Adrenal gland (tissue), 12 donors: ENCODE measurements around the gene GLDN. TPM values are rescaled to one million over a fixed set of nuclear protein-coding genes. Genes with fewer than 3 reads are reported as not detected.

ENCODE experiments used
- DNase-seq, 7 donors: peaks; one replicate each; pipeline ENCODE4 v3.0.0-alpha.2; 2019 to 2020
- H3K27ac ChIP-seq, 5 donors: fragments of 200-600 bp; sonication (generic) in 4 of 5; 1 replicate in 3 of 5; 2 replicates in 2 of 5; pipeline versions ENCODE4 v1.5.1 to v1.8.0; 2016 to 2020; ENCODE audit warnings: mild to moderate bottlenecking in 1 of 5
- H3K27me3 ChIP-seq: fragments of 200-600 bp; 2 replicates; pipeline ENCODE4 v1.8.0; 2021
- H3K36me3 ChIP-seq, 2 donors: fragments of 200-600 bp; replicated peaks in 1 of 2; 1 replicate in 1 of 2; 2 replicates in 1 of 2; pipeline versions ENCODE4 v1.5.1 to v1.8.0; 2018 to 2022
- H3K4me1 ChIP-seq, 2 donors: fragments of 200-600 bp; replicated peaks in 1 of 2; 1 replicate in 1 of 2; 2 replicates in 1 of 2; pipeline versions ENCODE4 v1.5.1 to v1.8.0; 2018 to 2021
- H3K4me3 ChIP-seq, 4 donors: fragments of 200-600 bp; sonication (generic) in 3 of 4; one replicate each; pipeline ENCODE4 v1.5.1; 2016 to 2018
- H3K9me3 ChIP-seq, 3 donors: fragments of 200-600 bp; sonication (generic) in 1 of 3; replicated peaks in 1 of 3; 1 replicate in 2 of 3; 2 replicates in 1 of 3; pipeline versions ENCODE4 v1.5.1 to v1.8.0; 2016 to 2021
- CTCF ChIP-seq, 6 experiments: fragments of 450-650 bp in 4 of 6; fragments of 200-600 bp in 2 of 6; sonication (generic) in 1 of 6; IDR thresholded peaks; 1 replicate in 5 of 6; 2 replicates in 1 of 6; pipeline versions ENCODE4 v1.5.1 to v1.8.0; 2016 to 2021; ENCODE audit warnings: antibody characterized with exemption in 6 of 6, mild to moderate bottlenecking in 2 of 6, moderate library complexity in 1 of 6
- POLR2A ChIP-seq, 2 donors: fragments of 450-650 bp; IDR thresholded peaks; one replicate each; pipeline ENCODE4 v1.6.1; 2017; ENCODE audit warnings: antibody characterized with exemption in 2 of 2, mild to moderate bottlenecking in 2 of 2, moderate library complexity in 1 of 2
- WGBS, 4 donors: extraction: QIAGEN DNeasy Blood & Tissue Kit in 2 of 4; methylation state at CpG; one replicate each; pipeline versions ENCODE4 v1.1.5 to v1.1.7; 2013 to 2017; 5-methylcytosine and 5-hydroxymethylcytosine counted together
- intact Hi-C, 2 donors: fragments of 100-400 bp; cut with DNase I; formaldehyde crosslinking; loops; one replicate each; pipeline versions ENCODE4 v1.14.1 to v1.15.0; 2022 to 2023
- polyA plus RNA-seq, 3 donors: library from polyadenylated mRNA; stranded (reverse); fragments of 200-250 nt in 2 of 3; fragments of 350-450 nt in 1 of 3; fragmentation: Illumina TruSeq in 1 of 3; extraction: RNeasy Lipid Tissue Mini Kit (QIAGEN cat#74804) in 1 of 3; gene quantifications; one replicate each; pipeline ENCODE4 v1.2.3, GENCODE V29; 2013 to 2014
- total RNA-seq, 9 donors: library from RNA; depleted of rRNA in 4 of 9; stranded (reverse); fragments of >200 nt in 4 of 9; fragments of 120-200 nt in 1 of 9; fragmentation: NEBNext Ultra II Directional in 1 of 9; extraction: Animal tissue kit (Norgen Biotek cat#: 25700) in 1 of 9; gene quantifications; one replicate each; pipeline versions ENCODE4 v1.1.0 to v1.2.4, GENCODE V29; 2013 to 2023
- donor health status: healthy with polysubstance abuse.
- donor health status: Bipolar disorder and iron deficiency.
- donor health status: DM: yes; HTN: yes; CAD: no.
- donor health status: DM: no; HTN: no; CAD: no.
- donor health status: DM: no; HTN: no; CAD: no.
- donor health status: DM: yes; HTN: yes; CAD: no.

The GLDN gene
- total and polyA plus RNA-seq, 12 donors: 0.44 to 30.8 (median 5.9) TPM

GRCh38 chr15:51386960-51387698 is 45.7 kb downstream of the GLDN start:
- Histone ChIP-seq H3K27me3 (no peaks in the 10 kb centered on the region), H3K36me3 (no peaks in the 10 kb centered on the region), H3K27ac (no peak overlapping the region), H3K4me1 (no peaks in the 10 kb centered on the region), H3K4me3 (no peak overlapping the region), H3K9me3 (no peaks in the 10 kb centered on the region)
- intact Hi-C loops: loop anchor here (5.0 to 10.0 kb wide), 4 partner anchors 102 to 232 kb away; no protein-coding TSS in a partner anchor
- TF ChIP-seq POLR2A (IDR thresholded peaks at IDR 0.05) (no peak), CTCF (IDR thresholded peaks at IDR 0.05) (no peak)
- WGBS, 4 donors: 81 to 90% (median 86%) methylated on average over 10 of the region's 10 CpGs
- DNase-seq: no peak

GRCh38 chr15:51387699-51388041 is 46.2 kb downstream of the GLDN start:
- TF ChIP-seq POLR2A (IDR thresholded peaks at IDR 0.05): no peak
- TF ChIP-seq CTCF (IDR thresholded peaks at IDR 0.05): no peak
- H3K36me3 ChIP-seq: no peaks in the 10 kb centered on the region
- DNase-seq: no peak
- intact Hi-C loops: loop anchor here (5.0 to 10.0 kb wide), 4 partner anchors 103 to 233 kb away; no protein-coding TSS in a partner anchor
- H3K4me1 ChIP-seq: no peaks in the 10 kb centered on the region
- no peaks in the 10 kb centered on the region for H3K27me3 ChIP-seq
- no peaks in the 10 kb centered on the region for H3K9me3 ChIP-seq
- no peak overlapping the region for H3K27ac ChIP-seq
- WGBS, 4 donors: 91 to 100% (median 95%) methylated on average over 3 of the region's 3 CpGs
- no peak overlapping the region for H3K4me3 ChIP-seq

GRCh38 chr15:51388726-51389125 is 47.3 kb downstream of the GLDN start:
- Histone ChIP-seq H3K4me1 (no peaks in the 10 kb centered on the region), H3K36me3 (no peaks in the 10 kb centered on the region), H3K27me3 (no peaks in the 10 kb centered on the region), H3K4me3 (no peak overlapping the region), H3K9me3 (no peaks in the 10 kb centered on the region), H3K27ac (no peak overlapping the region)
- no peak for TF ChIP-seq POLR2A (IDR thresholded peaks at IDR 0.05)
- no peak for TF ChIP-seq CTCF (IDR thresholded peaks at IDR 0.05)
- DNase-seq: no peak
- intact Hi-C loops: loop anchor here (5.0 to 10.0 kb wide), 4 partner anchors 104 to 234 kb away; no protein-coding TSS in a partner anchor
- WGBS, 4 donors: 92 to 97% (median 94%) methylated on average over 7 of the region's 7 CpGs

GRCh38 chr15:51390241-51390965 is 48.9 kb downstream of the GLDN start:
- H3K36me3 ChIP-seq: no peaks in the 10 kb centered on the region
- no peaks in the 10 kb centered on the region for H3K9me3 ChIP-seq
- H3K27me3 ChIP-seq: no peaks in the 10 kb centered on the region
- no peak overlapping the region for H3K27ac ChIP-seq
- no peaks in the 10 kb centered on the region for H3K4me1 ChIP-seq
- intact Hi-C loops: no loop called here
- TF ChIP-seq POLR2A (IDR thresholded peaks at IDR 0.05): no peak
- no peak for TF ChIP-seq CTCF (IDR thresholded peaks at IDR 0.05)
- H3K4me3 ChIP-seq: no peak overlapping the region
- no peak for DNase-seq
- WGBS, 4 donors: 60 to 70% (median 67%) methylated on average over 7 of the region's 7 CpGs
